Measurements from ENCODE around the gene ARHGAP19. TPM values are rescaled to one million over a fixed set of nuclear protein-coding genes. Genes with fewer than 3 reads are reported as not detected.
A peak's percentile ranks its signal among the peaks of the same experiment; 100 is the strongest.

The ARHGAP19 gene
- 1 to 10 TPM; 3.5 to 5.4 (median 4.6) TPM for total RNA-seq

GRCh38 chr10:97292097-97292861 is at the start of gene ARHGAP19:
ARHGAP19 (minus strand) TSS chr10:97292637; CDS start chr10:97292627, 10 bp downstream.
- DNase-seq (ENCODE audit: extremely low spot score) = peak; percentile 99
- TF ChIP-seq POLR2A (IDR thresholded peaks at IDR 0.05; ENCODE audit: low read depth) = no peak
- TF ChIP-seq POLR2AphosphoS5 (IDR thresholded peaks at IDR 0.05) = peak; percentile 79 to 81
- peak in 1 of 3 experiments; percentile 12 for TF ChIP-seq CTCF (IDR thresholded peaks at IDR 0.05)

GRCh38 chr10:97341416-97341815 is 49.0 kb upstream of the ARHGAP19 start:
- DNase-seq (ENCODE audit: extremely low spot score) = no peak
- 85% methylated on average over 2 of the region's 2 CpGs for WGBS
- H3K9me3 ChIP-seq = no peaks in the 10 kb centered on the region
- H3K4me1 ChIP-seq = peaks cover 11 to 18% (median 15%) of the 10 kb centered on the region in 4 donors
- H3K27me3 ChIP-seq = no peaks in the 10 kb centered on the region
- no peaks in the 10 kb centered on the region for H3K36me3 ChIP-seq
- intact Hi-C loops (cut with DNase I) = no loop called here
- TF ChIP-seq EP300 (IDR thresholded peaks at IDR 0.05) (no peak), CTCF (IDR thresholded peaks at IDR 0.05) (no peak), POLR2AphosphoS5 (IDR thresholded peaks at IDR 0.05) (no peak), POLR2A (IDR thresholded peaks at IDR 0.05; ENCODE audit: low read depth) (no peak)
- no peak overlapping the region for H3K4me3 ChIP-seq
- H3K27ac ChIP-seq (replicated peaks in 1 of 4) = no peak overlapping the region

More at GRCh38 chr10:97292097-97292861, at the start of gene ARHGAP19:
- H3K4me3 ChIP-seq = peak within 1 kb of the TSS; percentile 95 to 98 (median 97)
- intact Hi-C loops (cut with DNase I) = loop anchor here (5.0 kb wide), 1 partner anchor 40 kb away; the partner anchor contains the start of gene FRAT2
- peak within 1 kb of the TSS; percentile 95 to 99 (median 98) for H3K27ac ChIP-seq (replicated peaks in 1 of 4)
- no peaks in the 10 kb centered on the region for H3K27me3 ChIP-seq
- peaks cover 9 to 11% (median 11%) of the 10 kb centered on the region in 4 donors for H3K4me1 ChIP-seq
- 0% methylated on average over 26 of the region's 55 CpGs for whole genome bisulfite sequencing
- peaks cover 0 to 9% (median 4%) of the 10 kb centered on the region in 4 donors for H3K36me3 ChIP-seq
- no peaks in the 10 kb centered on the region for H3K9me3 ChIP-seq

GRCh38 chr10:97338041-97338440 is 45.6 kb upstream of the ARHGAP19 start:
- intact Hi-C loops (cut with DNase I) = no loop called here
- Histone ChIP-seq H3K36me3 (no peaks in the 10 kb centered on the region), H3K4me3 (peak overlapping the region in 1 of 4 donors; percentile 13), H3K4me1 (peaks cover 22 to 38% (median 36%) of the 10 kb centered on the region in 4 donors), H3K9me3 (no peaks in the 10 kb centered on the region), H3K27ac (replicated peaks in 1 of 4) (peak overlapping the region in 3 of 4 donors; percentile 12 to 58 (median 30)), H3K27me3 (no peaks in the 10 kb centered on the region)
- TF ChIP-seq CTCF (IDR thresholded peaks at IDR 0.05) (no peak), POLR2AphosphoS5 (IDR thresholded peaks at IDR 0.05) (no peak), EP300 (IDR thresholded peaks at IDR 0.05) (no peak), POLR2A (IDR thresholded peaks at IDR 0.05; ENCODE audit: low read depth) (no peak)
- 34% methylated on average over 5 of the region's 5 CpGs for WGBS
- DNase-seq (ENCODE audit: extremely low spot score) = no peak

- Histone ChIP-seq H3K4me3 (peak overlapping the region in 2 of 4 donors; percentile 6 to 13), H3K36me3 (no peaks in the 10 kb centered on the region), H3K9me3 (no peaks in the 10 kb centered on the region), H3K27me3 (no peaks in the 10 kb centered on the region), H3K27ac (replicated peaks in 1 of 4) (peak overlapping the region; percentile 12 to 58 (median 40)), H3K4me1 (peaks cover 23 to 47% (median 45%) of the 10 kb centered on the region in 4 donors)
- DNase-seq (ENCODE audit: extremely low spot score) = no peak
- TF ChIP-seq CTCF (IDR thresholded peaks at IDR 0.05) (no peak), POLR2A (IDR thresholded peaks at IDR 0.05; ENCODE audit: low read depth) (no peak), POLR2AphosphoS5 (IDR thresholded peaks at IDR 0.05) (no peak), EP300 (IDR thresholded peaks at IDR 0.05) (no peak)
- WGBS = 26% methylated on average over 9 of the region's 11 CpGs
- intact Hi-C loops (cut with DNase I) = no loop called here
Measured at GRCh38 chr10:97336942-97337831, 44.8 kb upstream of the ARHGAP19 start.

Data from esophagus muscularis mucosa (tissue), 4 donors.